Naive B cell (primary cell): ENCODE measurements around the gene TMPRSS13. TPM values are rescaled to one million over a fixed set of nuclear protein-coding genes. Genes with fewer than 3 reads are reported as not detected.

Source experiments
- ATAC-seq, 2 donors: fragments of 150-1000 bp; cut with Tn5 transposase; 2 replicates each; pipeline ENCODE4 v1.10.0; 2021; ENCODE audit warnings: low read depth in 2 of 2, mild to moderate bottlenecking in 2 of 2, moderate library complexity in 2 of 2
- DNase-seq: peaks from one replicate; pipeline ENCODE4 v3.0.0; 2022
- H3K27ac Mint-ChIP-seq, 6 donors: one replicate each; pipeline ENCODE4 v1.8.0; 2020 to 2022; ENCODE audit warnings: mild to moderate bottlenecking in 6 of 6, mixed read lengths in 6 of 6, moderate library complexity in 5 of 6, inconsistent platforms in 2 of 6
- H3K27me3 Mint-ChIP-seq, 3 donors: one replicate each; pipeline ENCODE4 v1.8.0; 2021 to 2022; ENCODE audit warnings: mixed read lengths in 3 of 3, mild to moderate bottlenecking in 1 of 3
- H3K36me3 Mint-ChIP-seq, 2 donors: one replicate each; pipeline ENCODE4 v1.8.0; 2020 to 2022; ENCODE audit warnings: mixed read lengths in 2 of 2, inconsistent platforms in 1 of 2, mild to moderate bottlenecking in 1 of 2
- H3K4me1 Mint-ChIP-seq, 3 donors: one replicate each; pipeline ENCODE4 v1.8.0; 2020 to 2022; ENCODE audit warnings: mixed read lengths in 3 of 3, inconsistent platforms in 1 of 3, mild to moderate bottlenecking in 1 of 3, moderate library complexity in 1 of 3
- H3K4me3 Mint-ChIP-seq, 8 donors: one replicate each; pipeline ENCODE4 v1.8.0; 2020 to 2022; ENCODE audit warnings: mild to moderate bottlenecking in 8 of 8, mixed read lengths in 8 of 8, moderate library complexity in 8 of 8, inconsistent platforms in 2 of 8
- H3K9me3 Mint-ChIP-seq, 7 donors: one replicate each; pipeline ENCODE4 v1.8.0; 2020 to 2022; ENCODE audit warnings: mixed read lengths in 7 of 7, mild to moderate bottlenecking in 5 of 7, inconsistent platforms in 2 of 7, moderate library complexity in 1 of 7
- polyA plus RNA-seq, 6 donors: library from polyadenylated mRNA; unstranded; fragments of 300-500 nt; fragmentation: Illumina TruSeq; gene quantifications; one replicate each; pipeline ENCODE4 v1.2.3, GENCODE V29; 2021; ENCODE audit warnings: low read depth in 6 of 6

TMPRSS13 gene
- polyA plus RNA-seq, 6 donors from 2014 or later = 0.24 to 0.87 (median 0.84) TPM; not detected in 1

DNA sequence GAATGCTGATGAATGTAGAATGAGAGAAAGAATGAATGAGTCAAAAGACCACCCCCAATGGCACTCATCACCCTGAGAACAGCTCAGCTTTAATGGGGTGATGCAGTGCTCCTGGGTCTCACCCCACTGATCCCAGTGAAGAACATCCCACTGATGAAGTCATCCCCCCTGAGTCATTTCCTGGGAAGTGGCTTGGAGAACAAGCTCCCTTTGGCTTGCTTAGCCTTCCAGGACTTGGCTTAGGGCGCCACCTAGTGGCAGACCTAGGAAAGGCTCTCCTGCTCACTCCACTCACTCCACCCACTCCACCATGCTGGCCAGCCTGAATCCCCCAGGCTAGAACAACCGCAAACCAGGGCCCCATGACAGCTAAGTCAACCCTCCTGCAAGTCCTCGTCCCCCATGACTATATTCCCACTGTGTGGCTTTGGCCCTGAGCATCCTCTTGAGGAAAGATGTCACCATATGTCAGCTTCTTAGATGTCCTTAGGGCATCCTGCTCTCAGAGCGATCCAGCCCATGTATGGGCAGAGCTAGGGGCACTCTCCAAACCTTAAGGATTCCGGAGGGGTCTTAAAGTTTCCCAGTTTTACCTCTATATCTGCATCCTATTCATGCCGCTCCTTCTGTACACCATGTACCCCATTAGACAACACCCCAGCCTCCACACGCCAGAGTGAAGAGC is 17.8 kb upstream of the TMPRSS13 start:
- ATAC-seq = peak; percentile 18 to 41
- Mint-ChIP-seq H3K36me3 (no peaks in the 10 kb centered on the region), H3K4me3 (no peak overlapping the region)

DNA sequence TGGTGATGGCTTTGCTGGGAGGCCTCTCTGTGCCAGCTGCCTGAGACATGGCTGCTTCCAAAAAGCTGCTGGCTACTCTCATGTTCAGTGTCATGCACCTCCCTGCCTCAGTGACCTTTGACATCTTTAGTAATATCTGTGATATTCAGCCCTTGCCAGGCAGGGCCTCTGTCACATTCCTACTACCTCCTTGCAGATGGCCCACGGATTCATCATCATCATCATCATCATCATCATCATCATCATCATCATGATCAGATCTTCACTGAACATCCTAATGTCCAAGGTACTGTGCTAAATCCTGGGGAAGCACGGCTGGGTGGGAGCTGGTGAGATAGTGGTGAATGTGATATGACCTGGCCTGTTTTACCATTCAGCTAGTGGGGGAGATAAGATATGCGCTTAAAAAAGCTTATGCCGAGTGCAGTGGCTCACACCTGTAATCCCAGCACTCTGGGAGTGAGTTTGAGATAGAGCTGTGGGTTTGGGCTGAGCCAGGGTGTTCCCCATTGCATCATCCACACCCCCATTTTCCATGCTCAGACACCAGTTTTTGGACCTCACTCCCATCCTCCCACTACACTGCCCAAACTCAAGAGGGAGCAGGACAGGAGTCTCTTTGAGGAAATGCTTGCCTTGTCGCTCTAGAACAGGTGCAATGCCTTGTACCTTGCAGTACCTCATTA is 17.1 kb upstream of the TMPRSS13 start:
- Mint-ChIP-seq H3K27ac (peak overlapping the region in 1 of 6 donors; percentile 5), H3K36me3 (no peaks in the 10 kb centered on the region), H3K27me3 (peaks cover 11 to 22% (median 12%) of the 10 kb centered on the region in 3 donors), H3K4me3 (no peak overlapping the region), H3K4me1 (peaks cover 27 to 40% (median 38%) of the 10 kb centered on the region in 3 donors), H3K9me3 (no peaks in the 10 kb centered on the region)
- ATAC-seq = no peak
- no peak for DNase-seq

More for the DNA sequence above, 17.8 kb upstream of the TMPRSS13 start:
- Mint-ChIP-seq H3K27ac (peak overlapping the region in 3 of 6 donors; percentile 68 to 90 (median 88)), H3K4me1 (peaks cover 34 to 46% (median 44%) of the 10 kb centered on the region in 3 donors), H3K9me3 (no peaks in the 10 kb centered on the region), H3K27me3 (peaks cover 10 to 22% (median 11%) of the 10 kb centered on the region in 3 donors)
- peak; percentile 68 for DNase-seq

DNA sequence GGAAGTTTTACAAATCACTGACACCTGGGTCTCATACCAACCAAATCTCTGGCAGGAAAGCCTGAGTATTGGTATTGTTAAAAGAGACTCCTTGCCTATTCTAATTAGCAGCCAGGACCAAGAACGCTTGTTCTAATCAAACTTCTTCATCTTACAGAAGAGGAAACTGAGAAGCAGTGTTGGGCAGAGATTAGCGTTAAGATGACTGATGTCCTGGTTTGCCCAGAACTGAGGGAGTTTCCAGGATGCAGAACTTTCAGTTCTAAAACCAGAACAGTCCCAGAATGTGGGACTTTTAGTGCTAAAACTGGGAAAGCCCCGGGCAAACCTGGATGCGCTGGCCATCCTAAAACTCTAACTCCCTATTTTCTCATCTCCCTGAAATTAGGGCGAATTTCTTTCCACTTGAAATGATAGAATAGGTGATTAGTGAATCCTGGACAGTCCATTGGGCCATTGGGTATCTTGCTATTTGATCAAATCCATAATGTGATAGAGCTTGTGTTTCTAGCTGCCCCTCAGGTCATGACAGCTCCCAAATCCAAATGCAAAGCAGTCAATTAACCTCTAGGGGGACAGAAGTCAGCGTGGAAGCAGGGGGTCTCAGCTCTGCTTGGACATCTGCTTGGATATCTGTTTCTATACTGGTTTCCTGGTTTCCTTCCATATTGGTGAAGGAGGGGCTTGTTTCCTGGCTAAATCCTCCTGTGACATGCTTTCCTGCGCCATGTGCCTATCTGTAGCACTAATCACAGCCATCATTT is 16.0 kb upstream of the TMPRSS13 start:
- Mint-ChIP-seq H3K9me3 (no peaks in the 10 kb centered on the region), H3K4me1 (peaks cover 16 to 29% (median 27%) of the 10 kb centered on the region in 3 donors), H3K27ac (no peak overlapping the region), H3K36me3 (no peaks in the 10 kb centered on the region), H3K27me3 (peaks cover 12 to 22% (median 16%) of the 10 kb centered on the region in 3 donors), H3K4me3 (no peak overlapping the region)
- ATAC-seq (no peak), DNase-seq (no peak)

- Mint-ChIP-seq H3K27ac (peak overlapping the region in 2 of 6 donors; percentile 10 to 56), H3K4me1 (peaks cover 14 to 22% (median 21%) of the 10 kb centered on the region in 3 donors)
Measured at GRCh38 chr11:117944554-117944953, 15.4 kb upstream of the TMPRSS13 start.

GRCh38 chr11:117941976-117942654 is 12.9 kb upstream of the TMPRSS13 start:
- H3K4me1 Mint-ChIP-seq = peaks cover 5 to 10% (median 5%) of the 10 kb centered on the region in 3 donors
- H3K36me3 Mint-ChIP-seq = peaks cover 0 to 6% of the 10 kb centered on the region in 2 donors
- no peak for ATAC-seq
- H3K9me3 Mint-ChIP-seq = no peaks in the 10 kb centered on the region
- peaks cover 12 to 31% (median 19%) of the 10 kb centered on the region in 3 donors for H3K27me3 Mint-ChIP-seq
- DNase-seq = no peak
- no peak overlapping the region for H3K4me3 Mint-ChIP-seq
- no peak overlapping the region for H3K27ac Mint-ChIP-seq

More at GRCh38 chr11:117944554-117944953, 15.4 kb upstream of the TMPRSS13 start:
- no peak for DNase-seq
- Mint-ChIP-seq H3K4me3 (no peak overlapping the region), H3K36me3 (no peaks in the 10 kb centered on the region), H3K9me3 (no peaks in the 10 kb centered on the region), H3K27me3 (peaks cover 12 to 22% (median 19%) of the 10 kb centered on the region in 3 donors)
- ATAC-seq = no peak

GRCh38 chr11:117941163-117941707 is 12.0 kb upstream of the TMPRSS13 start:
- ATAC-seq (no peak), DNase-seq (no peak)
- peaks cover 12 to 31% (median 19%) of the 10 kb centered on the region in 3 donors for H3K27me3 Mint-ChIP-seq
- H3K9me3 Mint-ChIP-seq = no peaks in the 10 kb centered on the region
- H3K4me3 Mint-ChIP-seq = no peak overlapping the region
- H3K27ac Mint-ChIP-seq = no peak overlapping the region
- H3K36me3 Mint-ChIP-seq = peaks cover 0 to 6% of the 10 kb centered on the region in 2 donors
- H3K4me1 Mint-ChIP-seq = peaks cover 0 to 4% (median 0%) of the 10 kb centered on the region in 3 donors

DNA sequence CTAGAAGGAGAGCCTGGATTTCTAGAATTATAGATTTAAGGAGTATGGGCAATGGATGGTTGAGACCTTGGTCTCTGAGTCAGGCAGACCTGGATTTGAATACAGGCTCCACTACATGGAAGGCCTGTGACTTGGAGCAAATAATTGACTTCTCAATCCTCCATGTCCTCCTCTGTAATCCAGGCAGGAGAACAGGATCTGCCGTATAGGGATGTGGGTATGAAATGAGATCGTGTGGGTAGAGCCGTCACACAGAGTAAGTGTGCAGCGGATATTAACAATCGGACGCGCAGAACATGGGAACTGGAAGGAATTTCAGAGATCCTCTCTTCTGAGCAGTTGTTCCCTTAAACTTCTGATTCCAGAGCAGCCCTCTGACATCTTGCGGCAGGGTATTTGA is 11.5 kb upstream of the TMPRSS13 start:
- no peaks in the 10 kb centered on the region for H3K9me3 Mint-ChIP-seq
- no peak for ATAC-seq

GRCh38 chr11:117936973-117937372 is 7.8 kb upstream of the TMPRSS13 start:
- Mint-ChIP-seq H3K27me3 (peaks cover under 1 to 15% (median 13%) of the 10 kb centered on the region in 3 donors), H3K36me3 (peaks cover 0 to 6% of the 10 kb centered on the region in 2 donors), H3K27ac (no peak overlapping the region), H3K9me3 (no peaks in the 10 kb centered on the region), H3K4me1 (peaks cover 0 to 7% (median 4%) of the 10 kb centered on the region in 3 donors), H3K4me3 (no peak overlapping the region)
- ATAC-seq (no peak), DNase-seq (no peak)

More for the DNA sequence above, 11.5 kb upstream of the TMPRSS13 start:
- Mint-ChIP-seq H3K27me3 (peaks cover 12 to 31% (median 19%) of the 10 kb centered on the region in 3 donors), H3K4me3 (no peak overlapping the region), H3K4me1 (peaks cover 0 to 4% (median 0%) of the 10 kb centered on the region in 3 donors), H3K27ac (no peak overlapping the region), H3K36me3 (peaks cover 0 to 6% of the 10 kb centered on the region in 2 donors)
- DNase-seq = no peak

- H3K4me1 Mint-ChIP-seq = peaks cover 13 to 19% (median 15%) of the 10 kb centered on the region in 3 donors
- no peak overlapping the region for H3K4me3 Mint-ChIP-seq
- H3K36me3 Mint-ChIP-seq = peaks cover 0 to 6% of the 10 kb centered on the region in 2 donors
- H3K27ac Mint-ChIP-seq = peak overlapping the region in 1 of 6 donors; percentile 44
- H3K27me3 Mint-ChIP-seq = peaks cover 0 to 15% (median 6%) of the 10 kb centered on the region in 3 donors
- DNase-seq (no peak), ATAC-seq (no peak)
- H3K9me3 Mint-ChIP-seq = no peaks in the 10 kb centered on the region
Measured at GRCh38 chr11:117934526-117935307, 5.5 kb upstream of the TMPRSS13 start.

DNA sequence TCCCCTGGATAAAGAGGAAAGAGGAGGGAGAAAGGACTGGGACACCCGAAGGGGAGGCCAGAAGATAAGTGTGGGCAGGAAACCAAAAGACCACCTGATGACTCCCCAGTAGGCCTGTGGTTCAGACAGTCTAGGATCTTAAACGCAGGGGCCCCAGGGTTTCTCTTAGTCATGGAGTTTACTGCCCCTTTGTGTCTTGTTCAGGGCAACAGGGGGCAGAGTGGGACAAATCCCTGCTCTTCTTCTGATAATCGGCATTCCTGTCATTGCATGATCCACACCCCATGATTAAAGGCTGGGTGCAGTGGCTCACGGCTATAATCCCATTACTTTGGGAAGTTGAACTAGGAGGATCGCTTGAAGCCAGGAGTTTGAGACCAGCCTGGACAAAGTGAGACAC is 4.7 kb upstream of the TMPRSS13 start:
- Mint-ChIP-seq H3K4me3 (no peak overlapping the region), H3K4me1 (peaks cover 13 to 19% (median 15%) of the 10 kb centered on the region in 3 donors), H3K36me3 (peaks cover 0 to 6% of the 10 kb centered on the region in 2 donors), H3K9me3 (no peaks in the 10 kb centered on the region), H3K27me3 (peaks cover 0 to 15% (median 4%) of the 10 kb centered on the region in 3 donors), H3K27ac (no peak overlapping the region)
- DNase-seq (no peak), ATAC-seq (no peak)

DNA sequence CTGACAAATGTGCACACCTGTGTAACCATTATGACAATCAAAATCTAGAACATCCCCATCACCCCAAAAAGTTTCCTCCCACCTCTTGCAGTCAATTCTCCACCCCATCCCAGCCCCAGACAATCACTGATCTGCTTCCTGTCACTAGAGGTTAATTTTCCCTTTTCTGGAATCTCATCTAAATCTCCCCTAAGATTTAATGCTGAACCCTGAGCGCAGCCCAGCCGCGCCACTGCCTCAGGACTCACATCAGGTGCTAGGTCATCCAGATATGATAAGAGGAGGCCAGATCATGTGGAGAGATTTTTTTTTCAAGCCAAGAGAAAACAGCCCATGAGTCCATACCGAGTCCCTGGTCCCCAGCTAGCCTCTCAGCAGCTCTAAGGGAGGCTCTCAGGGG is 4.3 kb upstream of the TMPRSS13 start:
- Mint-ChIP-seq H3K4me1 (peaks cover 13 to 19% (median 15%) of the 10 kb centered on the region in 3 donors), H3K27me3 (peaks cover under 1 to 15% (median 4%) of the 10 kb centered on the region in 3 donors), H3K9me3 (no peaks in the 10 kb centered on the region), H3K27ac (no peak overlapping the region), H3K36me3 (peaks cover 0 to 5% of the 10 kb centered on the region in 2 donors), H3K4me3 (no peak overlapping the region)
- ATAC-seq = no peak
- DNase-seq = no peak

- ATAC-seq (no peak), DNase-seq (no peak)
- H3K27me3 Mint-ChIP-seq = peaks cover 4 to 14% (median 6%) of the 10 kb centered on the region in 3 donors
- no peaks in the 10 kb centered on the region for H3K9me3 Mint-ChIP-seq
- peak overlapping the region in 3 of 6 donors; percentile 40 to 81 (median 57) for H3K27ac Mint-ChIP-seq
- H3K4me3 Mint-ChIP-seq = no peak overlapping the region
- H3K4me1 Mint-ChIP-seq = peaks cover 13 to 19% (median 15%) of the 10 kb centered on the region in 3 donors
- peaks cover 0 to under 1% of the 10 kb centered on the region in 2 donors for H3K36me3 Mint-ChIP-seq
Measured at GRCh38 chr11:117932947-117933346, 3.7 kb upstream of the TMPRSS13 start.
